ENCODE data around the gene PLXDC1.
A peak's percentile ranks its signal among the peaks of the same experiment; 100 is the strongest.

The PLXDC1 gene

DNA sequence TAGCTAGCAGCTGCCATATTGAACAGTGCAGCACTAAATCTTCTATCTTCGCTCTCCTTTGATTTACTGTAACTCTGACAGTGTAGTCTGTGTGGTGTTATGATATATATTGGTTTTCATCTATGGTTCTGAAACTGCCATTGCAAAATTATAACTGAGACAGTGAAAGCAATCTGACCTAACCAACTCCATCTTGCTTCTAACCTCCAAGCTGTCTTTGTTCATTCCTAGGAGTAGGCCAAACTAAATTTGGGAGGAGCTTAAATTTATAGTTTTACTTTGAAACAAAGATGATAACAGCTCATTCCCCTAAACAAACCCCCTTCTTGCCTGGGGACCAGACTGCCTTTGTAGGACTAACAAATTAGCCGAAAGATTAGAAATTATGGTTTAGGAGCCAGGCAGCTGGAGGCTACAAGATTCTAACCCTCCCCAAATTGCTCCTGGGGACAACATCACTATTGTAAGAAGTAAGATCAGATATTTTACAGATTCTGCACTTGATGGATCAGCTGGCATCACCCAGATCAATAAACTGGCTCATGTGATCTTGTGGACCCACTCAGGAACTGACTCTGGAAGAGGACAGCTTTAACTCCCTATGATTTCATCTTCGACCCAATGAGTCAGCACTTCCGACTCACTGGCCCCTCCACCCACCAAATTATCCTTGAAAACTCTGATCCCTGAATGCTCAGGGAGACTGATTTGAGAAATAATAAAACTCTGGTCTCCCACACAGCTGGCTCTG, 137.2 kb downstream of the PLXDC1 start:
- DNase-seq (ENCODE audit: low read depth), result peak; percentile 14
